Loucy (cell line): ENCODE measurements around the gene NLRC5.

Experiments
- H2AFZ ChIP-seq: fragments of 200-600 bp; sonication (generic); 2 replicates; pipeline ENCODE4 v1.6.0; 2016; ENCODE audit warnings: antibody characterized with exemption, mild to moderate bottlenecking, low read length, moderate library complexity
- H3F3A ChIP-seq: fragments of 200-600 bp; 2 replicates; pipeline ENCODE4 v1.6.0; 2016; ENCODE audit warnings: antibody characterized with exemption, low read depth, mild to moderate bottlenecking
- H3K27me3 ChIP-seq: fragments of 200-600 bp; sonication (generic); 2 replicates; pipeline ENCODE4 v1.6.1; 2014; ENCODE audit warnings: low read length, mild to moderate bottlenecking; ENCODE audit not compliant: insufficient read depth, poor library complexity, severe bottlenecking
- H3K36me3 ChIP-seq: fragments of 200-600 bp; sonication (generic); 2 replicates; pipeline ENCODE4 v1.6.1; 2016; ENCODE audit warnings: low read length; ENCODE audit not compliant: insufficient read depth
- H3K4me1 ChIP-seq: fragments of 200-600 bp; sonication (generic); 2 replicates; pipeline ENCODE4 v1.5.1; 2014; ENCODE audit warnings: low read length, mild to moderate bottlenecking; ENCODE audit not compliant: insufficient read depth, poor library complexity, severe bottlenecking
- H3K4me2 ChIP-seq: fragments of 200-600 bp; sonication (generic); 2 replicates; pipeline ENCODE4 v1.6.0; 2014; ENCODE audit warnings: antibody characterized with exemption, low read length, low read depth, mild to moderate bottlenecking; ENCODE audit not compliant: poor library complexity, severe bottlenecking
- H3K4me3 ChIP-seq: fragments of 200-600 bp; sonication (generic); 2 replicates; pipeline ENCODE4 v1.5.1; 2014; ENCODE audit warnings: low read length, mild to moderate bottlenecking, mixed read lengths; ENCODE audit not compliant: poor library complexity, severe bottlenecking
- H3K79me2 ChIP-seq: fragments of 200-600 bp; sonication (generic); 2 replicates; pipeline ENCODE4 v1.6.1; 2014; ENCODE audit warnings: low read length; ENCODE audit not compliant: insufficient read depth
- H3K9ac ChIP-seq: fragments of 200-600 bp; sonication (generic); 2 replicates; pipeline ENCODE4 v1.6.0; 2014; ENCODE audit warnings: mild to moderate bottlenecking, low read depth, low read length, moderate library complexity; ENCODE audit not compliant: poor library complexity, severe bottlenecking
- H3K9me2 ChIP-seq: fragments of 200-600 bp; sonication (generic); replicated peaks from 2 replicates; pipeline ENCODE4 v1.6.1; 2016; ENCODE audit warnings: low read depth, low read length, mixed read lengths
- H3K9me3 ChIP-seq: fragments of 200-600 bp; sonication (generic); 2 replicates; pipeline ENCODE4 v1.6.1; 2014; ENCODE audit warnings: mild to moderate bottlenecking, antibody characterized with exemption, low read length, low read depth; ENCODE audit not compliant: insufficient read depth
- H4K20me1 ChIP-seq: fragments of 200-600 bp; sonication (generic); 2 replicates; pipeline ENCODE4 v1.6.0; 2014; ENCODE audit warnings: antibody characterized with exemption, low read length, mild to moderate bottlenecking; ENCODE audit not compliant: insufficient read depth, poor library complexity, severe bottlenecking
- EZH2phosphoT487 ChIP-seq: fragments of 200-600 bp; IDR thresholded peaks from 2 replicates; pipeline ENCODE4 v1.6.1; 2018; ENCODE audit warnings: antibody characterized with exemption, mild to moderate bottlenecking, moderate library complexity, borderline replicate concordance
- TF ChIP-seq, protein P1 (sequence below): fragments of 200-600 bp; sonication (generic); conservative IDR thresholded peaks from 2 replicates; pipeline ENCODE4 v1.5.1; 2014; ENCODE audit warnings: mild to moderate bottlenecking, antibody characterized with exemption, low read length

The NLRC5 gene

DNA sequence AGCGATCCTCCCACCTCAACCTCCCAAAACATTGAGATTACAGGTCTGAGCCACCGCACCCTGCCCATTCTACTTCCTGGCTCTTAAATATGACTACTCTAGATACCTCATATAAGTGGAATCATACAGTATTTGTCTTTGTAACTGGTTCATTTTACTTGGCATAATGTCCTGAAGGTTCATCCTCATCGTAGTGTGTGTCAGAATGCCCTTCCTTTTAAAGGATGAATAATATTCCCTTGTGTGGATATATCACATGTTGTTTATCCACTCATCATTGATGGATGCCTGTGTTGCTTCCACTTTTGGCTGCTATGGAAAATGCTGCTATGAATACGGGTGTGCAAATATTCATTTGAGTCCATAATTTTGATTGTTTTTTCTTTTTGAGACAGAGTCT, 33.3 kb upstream of the NLRC5 start:
- Histone ChIP-seq H3F3A (no peaks in the 10 kb centered on the region), H2AFZ (no peak overlapping the region), H3K9me2 (no peaks in the 10 kb centered on the region), H3K36me3 (no peaks in the 10 kb centered on the region), H3K27me3 (no peaks in the 10 kb centered on the region), H3K4me1 (no peaks in the 10 kb centered on the region), H3K9ac (no peak overlapping the region), H3K4me3 (no peak overlapping the region), H3K79me2 (no peaks in the 10 kb centered on the region), H3K9me3 (no peaks in the 10 kb centered on the region), H4K20me1 (no peaks in the 10 kb centered on the region), H3K4me2 (no peak overlapping the region)
- TF ChIP-seq, protein P1, sequence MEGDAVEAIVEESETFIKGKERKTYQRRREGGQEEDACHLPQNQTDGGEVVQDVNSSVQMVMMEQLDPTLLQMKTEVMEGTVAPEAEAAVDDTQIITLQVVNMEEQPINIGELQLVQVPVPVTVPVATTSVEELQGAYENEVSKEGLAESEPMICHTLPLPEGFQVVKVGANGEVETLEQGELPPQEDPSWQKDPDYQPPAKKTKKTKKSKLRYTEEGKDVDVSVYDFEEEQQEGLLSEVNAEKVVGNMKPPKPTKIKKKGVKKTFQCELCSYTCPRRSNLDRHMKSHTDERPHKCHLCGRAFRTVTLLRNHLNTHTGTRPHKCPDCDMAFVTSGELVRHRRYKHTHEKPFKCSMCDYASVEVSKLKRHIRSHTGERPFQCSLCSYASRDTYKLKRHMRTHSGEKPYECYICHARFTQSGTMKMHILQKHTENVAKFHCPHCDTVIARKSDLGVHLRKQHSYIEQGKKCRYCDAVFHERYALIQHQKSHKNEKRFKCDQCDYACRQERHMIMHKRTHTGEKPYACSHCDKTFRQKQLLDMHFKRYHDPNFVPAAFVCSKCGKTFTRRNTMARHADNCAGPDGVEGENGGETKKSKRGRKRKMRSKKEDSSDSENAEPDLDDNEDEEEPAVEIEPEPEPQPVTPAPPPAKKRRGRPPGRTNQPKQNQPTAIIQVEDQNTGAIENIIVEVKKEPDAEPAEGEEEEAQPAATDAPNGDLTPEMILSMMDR: no peak
- TF ChIP-seq EZH2phosphoT487: no peak

DNA sequence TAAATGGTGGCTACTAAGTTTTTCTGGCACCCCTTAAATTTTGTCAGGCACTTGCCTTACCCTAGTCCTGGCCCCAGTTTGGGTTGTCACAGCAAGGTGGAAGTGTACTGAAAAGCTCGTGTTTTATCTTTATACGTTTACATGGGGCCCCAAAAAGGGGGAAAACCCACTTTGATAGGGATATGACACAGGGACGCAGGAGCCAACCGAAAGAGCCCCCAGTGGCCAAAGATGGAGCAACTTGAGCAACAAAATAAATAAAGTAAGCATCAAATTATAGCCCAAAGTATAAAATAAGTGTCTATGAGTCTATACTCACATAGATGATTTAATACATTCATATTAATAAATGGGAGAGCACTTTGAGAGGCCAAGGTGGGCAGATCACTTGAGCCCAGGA, 32.6 kb upstream of the NLRC5 start:
- Histone ChIP-seq H3K4me1 (no peaks in the 10 kb centered on the region), H3F3A (no peaks in the 10 kb centered on the region), H4K20me1 (no peaks in the 10 kb centered on the region), H3K79me2 (no peaks in the 10 kb centered on the region), H3K36me3 (no peaks in the 10 kb centered on the region), H3K9me2 (no peaks in the 10 kb centered on the region), H3K9ac (no peak overlapping the region), H3K9me3 (no peaks in the 10 kb centered on the region), H3K27me3 (no peaks in the 10 kb centered on the region), H3K4me2 (no peak overlapping the region), H2AFZ (no peak overlapping the region), H3K4me3 (no peak overlapping the region)
- TF ChIP-seq, protein P1: peak; percentile 44
- TF ChIP-seq EZH2phosphoT487: no peak

DNA sequence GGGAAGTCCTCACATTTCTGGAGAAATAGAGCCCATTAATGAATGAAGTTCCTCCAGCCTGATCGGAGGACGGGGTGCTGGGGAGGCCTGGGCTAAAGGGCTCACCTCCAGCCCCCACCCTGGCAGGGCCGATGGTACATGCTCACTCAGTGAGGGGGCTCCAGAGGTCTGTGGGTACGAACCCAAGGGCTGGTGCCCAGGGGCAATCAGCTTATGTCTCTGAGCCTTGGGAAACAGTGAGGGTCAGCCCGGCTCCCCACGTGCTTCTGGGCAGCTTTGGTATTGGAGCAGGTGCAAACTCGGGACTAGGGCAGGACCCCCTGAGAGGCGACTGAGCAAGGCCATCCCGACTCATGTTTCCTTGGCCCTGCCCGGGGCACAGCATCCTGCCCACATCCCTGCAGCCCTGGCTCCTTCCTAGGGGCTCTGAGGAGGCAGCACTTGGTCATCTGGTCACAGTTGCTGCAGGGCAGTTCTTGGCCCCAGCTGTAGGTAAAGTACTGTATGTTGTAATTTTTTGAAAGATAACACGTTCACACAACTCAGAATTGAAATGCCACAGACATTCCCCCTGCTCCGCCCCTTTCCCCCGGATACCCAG, 28.6 kb upstream of the NLRC5 start:
- no peaks in the 10 kb centered on the region for H3K9me3 ChIP-seq
- no peaks in the 10 kb centered on the region for H3K9me2 ChIP-seq
- H4K20me1 ChIP-seq: no peaks in the 10 kb centered on the region
- no peak overlapping the region for H3K4me3 ChIP-seq
- no peak overlapping the region for H3K9ac ChIP-seq
- H3K36me3 ChIP-seq: no peaks in the 10 kb centered on the region
- peaks cover 12% of the 10 kb centered on the region for H3K4me1 ChIP-seq
- no peaks in the 10 kb centered on the region for H3F3A ChIP-seq
- H2AFZ ChIP-seq: no peak overlapping the region
- no peaks in the 10 kb centered on the region for H3K27me3 ChIP-seq
- no peak overlapping the region for H3K4me2 ChIP-seq
- H3K79me2 ChIP-seq: no peaks in the 10 kb centered on the region
- TF ChIP-seq, protein P1: no peak
- no peak for TF ChIP-seq EZH2phosphoT487
